ENCODE data around the gene CCM2. TPM values are rescaled to one million over a fixed set of nuclear protein-coding genes. Genes with fewer than 3 reads are reported as not detected.

The CCM2 gene
- total RNA-seq, 2 donors from 2014 or later: 94.2 to 109 TPM

DNA sequence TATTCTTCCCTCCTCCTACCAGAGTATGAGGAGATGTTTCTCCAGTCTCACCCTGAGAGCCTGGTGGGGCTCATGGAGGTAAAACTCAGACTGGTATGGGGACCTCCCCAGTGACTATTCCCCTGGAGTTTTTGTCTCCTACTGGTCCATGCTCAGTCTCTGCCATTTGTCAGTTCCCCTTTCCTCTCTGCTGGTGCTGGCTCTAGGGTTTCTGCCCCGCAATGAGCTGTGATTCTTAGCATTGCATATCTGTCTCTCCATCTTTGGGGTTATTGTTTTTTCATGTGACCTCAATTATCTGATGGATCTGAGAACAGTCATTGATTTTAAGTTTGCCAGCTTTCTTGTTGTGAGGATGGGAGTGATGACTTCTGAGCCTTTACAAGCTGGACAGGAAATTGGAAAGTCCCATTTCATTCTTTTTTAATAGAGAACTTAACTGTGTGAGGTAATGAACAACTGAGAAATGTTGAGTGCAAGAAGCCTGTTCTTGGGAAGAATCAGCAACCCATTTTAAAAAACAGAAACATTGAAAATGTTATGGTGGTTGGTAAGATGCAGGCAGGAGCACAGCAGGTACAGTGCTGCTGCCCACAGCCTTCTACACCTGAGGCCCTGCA is 61.9 kb downstream of the CCM2 start:
- H3K4me1 Mint-ChIP-seq (ENCODE audit: low read depth): peaks cover 46% of the 10 kb centered on the region
- H3K27me3 Mint-ChIP-seq (ENCODE audit: low read depth): no peaks in the 10 kb centered on the region
- DNase-seq (no peak), ATAC-seq (replicated peaks in 1 of 2) (no peak)
- peaks cover 8 to 33% of the 10 kb centered on the region in 2 donors for H3K36me3 Mint-ChIP-seq (ENCODE audit: insufficient read depth in 2 of 2)
- peak overlapping the region in 1 of 2 donors; percentile 27 for H3K4me3 Mint-ChIP-seq
- peak overlapping the region; percentile 90 for H3K27ac Mint-ChIP-seq
- no peaks in the 10 kb centered on the region for H3K9me3 Mint-ChIP-seq

DNA sequence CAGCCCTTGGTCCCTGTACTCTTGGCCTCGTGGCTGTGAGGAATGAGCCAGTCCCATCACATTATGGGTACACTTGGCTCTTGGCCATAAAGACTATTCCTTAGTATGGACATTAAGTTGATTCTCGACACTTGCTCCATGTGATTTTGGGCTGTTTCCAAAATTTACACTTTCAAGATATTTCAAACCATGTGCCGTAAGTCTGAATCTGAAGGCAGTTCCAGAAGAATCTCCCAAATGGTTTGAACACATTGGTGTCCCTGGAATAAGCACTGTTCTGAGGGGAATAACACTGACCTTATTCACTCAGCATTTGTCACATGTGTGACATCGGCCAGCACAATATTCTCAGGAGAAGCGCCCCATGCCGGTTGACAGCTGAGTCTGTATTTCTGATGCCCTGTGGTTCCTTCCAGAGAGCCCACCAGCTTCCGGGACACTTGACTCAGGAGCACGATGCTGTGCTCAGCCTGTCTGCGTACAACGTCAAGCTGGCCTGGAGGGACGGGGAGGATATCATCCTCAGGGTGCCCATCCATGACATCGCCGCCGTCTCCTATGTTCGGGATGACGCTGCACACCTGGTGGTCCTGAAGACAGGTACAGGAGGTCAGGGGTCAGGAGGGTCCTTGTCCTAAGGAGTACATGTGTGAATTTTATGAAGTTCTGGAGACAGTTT is 64.2 kb downstream of the CCM2 start:
- Mint-ChIP-seq H3K27ac (peak overlapping the region; percentile 44), H3K4me3 (no peak overlapping the region), H3K36me3 (ENCODE audit: insufficient read depth in 2 of 2) (peaks cover 8 to 37% of the 10 kb centered on the region in 2 donors), H3K9me3 (no peaks in the 10 kb centered on the region), H3K27me3 (ENCODE audit: low read depth) (no peaks in the 10 kb centered on the region), H3K4me1 (ENCODE audit: low read depth) (peaks cover 28% of the 10 kb centered on the region)
- ATAC-seq (replicated peaks in 1 of 2) (no peak), DNase-seq (no peak)

DNA sequence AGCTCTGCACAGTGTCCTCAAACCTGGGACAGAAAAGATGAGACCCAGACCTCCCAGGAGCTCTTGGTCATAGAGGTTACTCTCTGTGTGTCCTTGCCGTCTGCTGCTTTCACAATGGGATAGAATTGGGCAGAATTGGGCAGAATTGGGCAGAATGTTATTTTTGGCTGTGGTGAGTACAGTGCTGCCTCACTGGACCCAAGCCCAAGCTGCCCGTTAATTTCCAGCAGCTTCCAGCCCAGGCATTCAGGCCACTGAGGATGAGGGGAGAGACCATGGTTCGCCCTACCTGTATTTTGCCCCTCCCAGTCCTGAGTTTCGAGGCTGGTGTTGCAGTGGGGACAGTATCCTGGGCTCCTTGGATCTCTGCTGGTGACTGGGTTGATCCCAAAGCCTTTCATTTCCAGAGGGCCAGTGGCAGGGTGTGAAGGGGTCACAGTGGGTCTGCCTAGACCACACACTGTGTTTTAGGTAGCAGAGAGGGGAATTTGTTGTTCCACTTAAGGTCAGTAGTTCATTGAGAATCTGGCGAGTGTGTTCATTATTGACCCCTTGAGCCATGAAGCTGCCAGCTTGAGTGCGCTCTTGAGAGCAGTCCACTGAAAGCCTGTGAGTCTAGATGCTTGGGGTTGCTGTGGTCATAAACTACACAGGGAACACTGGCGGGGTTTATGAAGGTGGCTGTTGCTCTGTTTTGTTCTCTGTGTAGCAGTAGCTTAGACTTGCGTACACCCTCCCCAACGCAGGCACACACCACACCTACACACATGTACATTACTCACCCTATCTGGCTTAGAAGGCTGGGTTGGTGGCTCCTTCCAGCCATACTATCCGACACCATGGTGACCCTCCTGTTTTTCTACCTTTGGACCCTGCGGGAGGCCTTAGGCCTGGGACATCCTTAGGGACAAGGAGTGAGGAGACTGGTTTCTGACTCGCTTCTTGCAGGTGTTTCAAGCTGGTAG is 65.3 kb downstream of the CCM2 start:
- no peak for DNase-seq
- Mint-ChIP-seq H3K4me1 (ENCODE audit: low read depth) (peaks cover 24% of the 10 kb centered on the region), H3K27ac (peak overlapping the region; percentile 77), H3K9me3 (no peaks in the 10 kb centered on the region), H3K4me3 (no peak overlapping the region), H3K27me3 (ENCODE audit: low read depth) (no peaks in the 10 kb centered on the region), H3K36me3 (ENCODE audit: insufficient read depth in 2 of 2) (peaks cover 6 to 38% of the 10 kb centered on the region in 2 donors)
- no peak for ATAC-seq (replicated peaks in 1 of 2)

DNA sequence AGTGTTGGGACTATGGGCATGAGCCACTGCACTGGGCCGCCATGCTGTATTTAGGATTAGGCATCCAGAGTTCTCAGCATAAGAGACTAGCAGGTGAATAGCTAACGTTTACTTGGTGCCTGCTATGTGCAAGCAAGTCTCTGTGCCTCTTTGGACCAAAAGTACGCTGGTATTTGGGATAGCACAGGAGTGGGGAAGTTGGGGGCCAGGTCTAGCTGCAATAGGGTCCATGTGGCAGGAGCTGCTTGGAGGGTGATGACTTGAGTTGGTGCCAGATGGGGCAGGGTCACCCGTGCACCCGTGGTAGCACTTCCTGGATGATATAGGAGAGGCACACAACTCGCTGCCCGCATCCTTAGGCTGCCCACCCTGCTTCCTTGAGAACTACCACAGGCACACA is 66.4 kb downstream of the CCM2 start:
- H3K27ac Mint-ChIP-seq: no peak overlapping the region

DNA sequence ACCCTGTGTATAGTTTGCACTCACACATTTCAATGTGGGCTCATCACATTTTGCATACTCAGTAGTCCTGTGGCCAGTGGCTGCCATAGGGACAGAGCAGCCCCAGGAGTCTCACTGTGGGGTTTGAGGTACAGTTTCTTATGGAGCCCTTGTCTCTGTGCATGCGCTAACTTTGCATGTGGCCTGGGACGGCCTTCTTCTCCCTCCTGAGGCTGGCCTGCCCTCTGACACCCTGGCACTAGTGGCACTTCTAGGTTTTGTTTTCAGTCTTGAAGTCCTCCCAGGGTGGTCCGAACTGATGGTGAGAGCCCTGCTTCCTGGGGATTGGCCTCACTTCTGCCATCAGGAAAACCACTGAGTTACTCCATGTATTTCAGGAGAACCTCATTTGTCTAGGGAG is 67.6 kb downstream of the CCM2 start:
- Mint-ChIP-seq H3K9me3 (no peaks in the 10 kb centered on the region), H3K4me3 (no peak overlapping the region), H3K27me3 (ENCODE audit: low read depth) (no peaks in the 10 kb centered on the region), H3K27ac (peak overlapping the region; percentile 48), H3K4me1 (ENCODE audit: low read depth) (peaks cover 8% of the 10 kb centered on the region), H3K36me3 (ENCODE audit: insufficient read depth in 2 of 2) (peaks cover 6 to 35% of the 10 kb centered on the region in 2 donors)
- ATAC-seq (replicated peaks in 1 of 2) (no peak), DNase-seq (no peak)

More for the DNA sequence above, 66.4 kb downstream of the CCM2 start:
- no peak for DNase-seq
- Mint-ChIP-seq H3K4me1 (ENCODE audit: low read depth) (peaks cover 13% of the 10 kb centered on the region), H3K9me3 (no peaks in the 10 kb centered on the region), H3K4me3 (no peak overlapping the region), H3K36me3 (ENCODE audit: insufficient read depth in 2 of 2) (peaks cover 6 to 38% of the 10 kb centered on the region in 2 donors), H3K27me3 (ENCODE audit: low read depth) (no peaks in the 10 kb centered on the region)
- no peak for ATAC-seq (replicated peaks in 1 of 2)

DNA sequence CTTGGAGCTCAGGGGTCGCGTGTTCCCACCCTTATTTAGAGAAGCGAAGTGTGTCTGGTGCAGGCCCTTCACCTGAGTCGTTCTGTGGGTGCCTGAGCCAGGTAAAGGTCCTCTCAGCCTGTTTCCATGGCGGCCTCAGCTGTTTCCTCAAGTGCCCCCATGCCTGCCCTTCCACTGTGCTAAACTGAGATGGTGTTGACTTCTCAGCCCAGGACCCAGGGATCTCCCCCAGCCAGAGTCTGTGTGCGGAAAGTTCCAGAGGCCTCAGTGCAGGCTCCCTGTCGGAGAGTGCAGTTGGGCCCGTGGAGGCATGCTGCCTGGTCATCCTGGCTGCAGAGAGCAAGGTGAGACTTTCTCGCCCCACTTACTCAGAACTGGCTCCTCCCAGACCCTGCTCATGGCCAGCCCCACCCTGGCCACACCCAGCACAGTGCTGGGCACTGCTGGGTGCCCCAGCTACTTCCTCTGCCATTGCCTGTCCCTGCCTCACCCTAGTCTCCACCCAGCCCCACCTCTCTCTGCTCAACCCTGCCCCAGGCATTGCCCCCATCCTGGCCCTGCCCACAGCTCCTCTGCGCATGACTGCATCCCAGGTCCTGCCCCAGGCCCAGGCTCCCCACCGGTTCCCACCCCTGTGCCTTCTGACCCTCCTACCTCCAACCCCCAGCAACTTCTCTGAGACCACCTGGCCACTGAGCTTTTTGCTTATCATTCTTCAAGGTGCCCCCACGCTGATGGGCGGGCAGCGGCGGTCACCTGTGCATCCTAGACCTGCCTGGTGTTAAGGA is 68.4 kb downstream of the CCM2 start:
- DNase-seq (no peak), ATAC-seq (replicated peaks in 1 of 2) (peak in 1 of 2 donors; percentile 14)
- peaks cover 6 to 38% of the 10 kb centered on the region in 2 donors for H3K36me3 Mint-ChIP-seq (ENCODE audit: insufficient read depth in 2 of 2)
- peak overlapping the region; percentile 22 for H3K27ac Mint-ChIP-seq
- H3K4me3 Mint-ChIP-seq: no peak overlapping the region
- peaks cover 7% of the 10 kb centered on the region for H3K4me1 Mint-ChIP-seq (ENCODE audit: low read depth)
- no peaks in the 10 kb centered on the region for H3K9me3 Mint-ChIP-seq
- no peaks in the 10 kb centered on the region for H3K27me3 Mint-ChIP-seq (ENCODE audit: low read depth)

DNA sequence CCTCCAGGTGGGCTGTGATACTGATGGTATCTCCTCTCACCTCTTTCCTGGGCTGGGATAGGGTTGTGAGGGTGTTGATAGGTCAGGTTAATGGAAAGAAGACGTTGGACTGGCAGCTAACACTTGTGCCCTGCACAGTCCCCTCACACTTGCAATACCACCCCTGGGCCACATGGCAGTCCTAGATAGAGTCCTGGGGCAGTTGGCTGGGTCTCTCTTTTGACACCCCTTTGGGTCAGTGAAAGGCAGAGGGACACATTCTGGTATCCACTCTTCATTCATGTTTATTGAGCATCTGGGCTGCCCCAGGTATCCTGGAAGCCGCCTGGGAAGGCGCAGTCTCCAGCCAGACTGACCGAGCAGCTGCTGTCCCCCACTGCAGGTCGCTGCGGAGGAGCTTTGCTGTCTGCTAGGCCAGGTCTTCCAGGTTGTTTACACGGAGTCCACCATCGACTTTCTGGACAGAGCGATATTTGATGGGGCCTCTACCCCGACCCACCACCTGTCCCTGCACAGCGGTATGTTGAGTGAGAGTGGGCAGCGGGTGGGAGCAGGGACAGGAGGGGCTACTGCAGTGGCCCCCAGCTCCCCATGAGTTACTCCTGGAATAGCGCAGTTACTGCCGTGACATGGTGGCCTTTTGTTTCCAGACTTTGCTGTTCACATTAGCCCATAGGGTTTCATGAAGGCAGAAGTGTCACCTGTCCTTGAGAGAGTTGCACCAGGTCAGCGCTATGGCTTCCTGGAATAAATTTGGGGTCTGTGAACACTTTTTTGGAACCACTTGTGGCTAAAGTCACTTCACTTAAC is 69.6 kb downstream of the CCM2 start:
- DNase-seq (no peak), ATAC-seq (replicated peaks in 1 of 2) (no peak)
- H3K27ac Mint-ChIP-seq: peak overlapping the region; percentile 73
- no peak overlapping the region for H3K4me3 Mint-ChIP-seq
- peaks cover 3 to 27% of the 10 kb centered on the region in 2 donors for H3K36me3 Mint-ChIP-seq (ENCODE audit: insufficient read depth in 2 of 2)
- H3K4me1 Mint-ChIP-seq (ENCODE audit: low read depth): peaks cover 7% of the 10 kb centered on the region
- H3K9me3 Mint-ChIP-seq: no peaks in the 10 kb centered on the region
- no peaks in the 10 kb centered on the region for H3K27me3 Mint-ChIP-seq (ENCODE audit: low read depth)

DNA sequence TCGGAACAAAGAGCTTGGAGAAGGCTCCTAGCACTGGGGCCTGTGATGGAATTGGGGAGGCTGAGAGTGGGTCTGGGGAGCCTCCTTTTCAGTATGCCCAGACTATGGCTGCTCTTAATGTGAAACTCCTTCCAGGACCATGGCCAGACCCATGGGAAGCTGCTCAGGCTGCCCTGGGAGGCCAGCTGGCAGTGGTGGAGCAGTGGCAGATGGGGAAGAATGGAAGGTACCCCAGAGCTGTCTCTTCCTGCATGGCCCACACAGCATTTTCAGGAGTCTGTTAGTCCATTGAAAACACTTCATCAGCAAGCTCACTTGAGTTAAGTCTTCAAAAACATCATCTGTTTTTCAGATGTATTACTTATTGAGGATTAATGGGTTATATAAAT is 70.2 kb downstream of the CCM2 start:
- ATAC-seq (replicated peaks in 1 of 2) (no peak), DNase-seq (no peak)
- Mint-ChIP-seq H3K27ac (peak overlapping the region; percentile 73), H3K4me3 (no peak overlapping the region), H3K36me3 (ENCODE audit: insufficient read depth in 2 of 2) (peaks cover 3 to 29% of the 10 kb centered on the region in 2 donors), H3K27me3 (ENCODE audit: low read depth) (no peaks in the 10 kb centered on the region), H3K9me3 (no peaks in the 10 kb centered on the region), H3K4me1 (ENCODE audit: low read depth) (peaks cover 10% of the 10 kb centered on the region)

DNA sequence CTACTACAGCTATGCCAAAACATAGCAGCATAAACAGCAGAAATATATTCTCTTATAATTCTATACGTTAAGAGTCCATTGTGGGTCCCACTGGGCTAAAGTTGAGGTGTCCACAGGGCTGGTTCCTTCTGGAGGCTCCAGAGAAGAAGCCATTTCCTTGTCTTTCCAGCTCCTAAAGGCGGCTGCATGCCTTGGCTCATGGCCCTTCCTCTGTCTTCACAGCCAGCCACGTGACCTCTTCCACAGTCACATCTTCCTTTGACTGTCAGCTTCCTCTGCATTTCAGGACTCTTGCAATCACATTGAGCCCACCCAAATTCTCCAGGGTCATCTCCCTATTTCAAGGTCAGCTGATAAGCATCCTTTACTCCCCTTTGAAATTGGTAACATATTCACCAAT is 71.5 kb downstream of the CCM2 start:
- no peak overlapping the region for H3K27ac Mint-ChIP-seq

DNA sequence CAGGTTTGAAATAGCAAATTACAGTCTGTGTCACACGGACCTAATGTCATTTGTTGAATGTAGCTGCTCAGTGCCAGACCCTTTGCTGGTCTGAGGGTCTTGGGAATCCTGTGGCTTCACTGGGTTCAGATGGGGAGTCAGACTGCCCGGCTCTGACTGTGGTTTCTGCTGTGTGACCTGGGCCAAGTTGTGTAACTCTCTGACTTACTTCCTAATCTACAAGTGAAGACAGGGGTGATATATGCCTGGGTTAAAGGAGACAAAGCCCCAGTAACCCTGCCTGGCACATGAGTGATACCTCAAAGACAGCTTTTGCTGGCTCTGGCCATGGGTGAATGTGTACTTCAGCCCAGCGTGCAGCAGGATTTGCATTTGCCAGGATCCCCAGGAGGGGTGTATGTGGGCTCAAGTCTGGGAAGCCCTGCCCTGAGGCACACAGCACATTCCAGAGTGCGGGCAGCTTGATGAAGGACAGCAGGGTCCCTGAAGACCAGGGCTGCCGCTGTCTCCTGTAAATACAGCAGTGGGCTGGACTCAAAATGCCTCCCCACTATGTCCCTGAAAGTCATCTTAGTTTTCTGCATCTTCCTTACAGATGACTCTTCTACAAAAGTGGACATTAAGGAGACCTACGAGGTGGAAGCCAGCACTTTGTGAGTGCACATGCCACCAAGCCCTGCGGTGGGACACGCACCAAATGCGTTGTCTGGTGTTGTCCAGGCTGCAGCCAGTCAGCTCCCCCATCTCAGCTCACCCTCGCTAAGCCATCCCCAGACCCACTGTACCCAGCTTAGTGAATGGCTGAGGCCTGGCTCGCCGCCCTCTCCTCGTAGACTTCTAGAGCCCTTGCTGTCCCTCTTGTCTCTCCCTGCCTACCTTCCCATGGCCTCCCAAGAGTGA is 72.4 kb downstream of the CCM2 start:
- Mint-ChIP-seq H3K36me3 (ENCODE audit: insufficient read depth in 2 of 2) (peaks cover 0 to 33% of the 10 kb centered on the region in 2 donors), H3K27me3 (ENCODE audit: low read depth) (no peaks in the 10 kb centered on the region), H3K4me3 (no peak overlapping the region), H3K4me1 (ENCODE audit: low read depth) (peaks cover 10% of the 10 kb centered on the region), H3K27ac (peak overlapping the region; percentile 51), H3K9me3 (no peaks in the 10 kb centered on the region)
- no peak for DNase-seq
- ATAC-seq (replicated peaks in 1 of 2): no peak

More for the DNA sequence above, 71.5 kb downstream of the CCM2 start:
- DNase-seq (no peak), ATAC-seq (replicated peaks in 1 of 2) (no peak)
- H3K36me3 Mint-ChIP-seq (ENCODE audit: insufficient read depth in 2 of 2): peaks cover 0 to 31% of the 10 kb centered on the region in 2 donors
- peaks cover 10% of the 10 kb centered on the region for H3K4me1 Mint-ChIP-seq (ENCODE audit: low read depth)
- no peaks in the 10 kb centered on the region for H3K9me3 Mint-ChIP-seq
- no peaks in the 10 kb centered on the region for H3K27me3 Mint-ChIP-seq (ENCODE audit: low read depth)
- H3K4me3 Mint-ChIP-seq: no peak overlapping the region

DNA sequence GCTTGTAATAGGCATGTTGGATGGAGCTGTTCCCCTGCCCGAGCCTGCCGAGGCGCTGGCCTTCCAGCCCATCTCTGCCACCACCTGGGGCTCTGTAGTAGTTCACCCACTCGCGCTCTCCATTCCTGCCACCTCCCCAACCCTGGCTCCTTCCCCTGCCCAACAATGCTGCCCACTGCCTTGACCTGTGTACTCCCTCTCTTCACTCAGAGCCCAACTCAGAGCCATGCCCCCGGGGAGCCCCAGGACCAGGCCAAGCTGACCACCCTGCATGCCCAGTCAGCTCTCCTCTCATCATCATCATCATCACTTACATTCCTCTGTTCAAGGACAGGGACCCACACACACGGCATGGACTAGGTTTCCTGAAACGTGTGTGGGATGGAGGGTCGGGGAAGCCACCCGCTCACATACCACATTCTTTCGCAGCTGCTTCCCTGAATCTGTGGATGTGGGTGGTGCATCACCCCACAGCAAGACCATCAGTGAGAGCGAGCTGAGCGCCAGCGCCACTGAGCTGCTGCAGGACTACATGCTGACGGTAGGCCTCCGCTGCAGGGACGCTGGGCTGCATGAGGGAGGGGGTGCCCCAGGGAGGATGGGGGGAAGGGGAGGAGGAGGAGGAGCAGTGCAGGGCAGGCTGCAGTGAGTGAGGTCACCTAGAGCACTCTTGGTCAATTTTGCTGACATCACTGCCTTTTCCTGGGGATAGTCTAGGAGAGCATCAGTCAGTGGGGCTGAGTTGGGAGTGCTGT is 73.2 kb downstream of the CCM2 start:
- H3K9me3 Mint-ChIP-seq: no peaks in the 10 kb centered on the region
- no peak overlapping the region for H3K4me3 Mint-ChIP-seq
- peak overlapping the region; percentile 51 for H3K27ac Mint-ChIP-seq

More for the DNA sequence above, 73.2 kb downstream of the CCM2 start:
- DNase-seq: no peak
- peaks cover 0 to 29% of the 10 kb centered on the region in 2 donors for H3K36me3 Mint-ChIP-seq (ENCODE audit: insufficient read depth in 2 of 2)
- ATAC-seq (replicated peaks in 1 of 2): no peak
- H3K27me3 Mint-ChIP-seq (ENCODE audit: low read depth): no peaks in the 10 kb centered on the region
- H3K4me1 Mint-ChIP-seq (ENCODE audit: low read depth): peaks cover 10% of the 10 kb centered on the region

All from activated T-cell treated with anti-CD3 and anti-CD28 coated beads, Interleukin-2, amount 50 U/mL, for 72 hours (primary cell).